ENCODE data around the gene ME3. TPM values are rescaled to one million over a fixed set of nuclear protein-coding genes. Genes with fewer than 3 reads are reported as not detected.

Gene ME3
- total RNA-seq, 1 experiment from 2014 or later = 35.3 TPM

- TF ChIP-seq REST (IDR thresholded peaks at IDR 0.05; ENCODE audit: insufficient read depth in 1 of 2, low read depth in 2 of 2, low read length in 1 of 2) (no peak), CTCF (IDR thresholded peaks at IDR 0.05) (no peak), SIN3A (IDR thresholded peaks at IDR 0.05; ENCODE audit: borderline replicate concordance, insufficient read depth, low read depth, low read length) (no peak), POLR2AphosphoS5 (IDR thresholded peaks at IDR 0.05; ENCODE audit: low read depth, low read length) (no peak)
- ChIA-PET CTCF (no interaction called here), POLR2A (interaction anchor here (0.7 kb wide), 1 partner anchor 144 kb away, joined by 3 read pairs; no protein-coding TSS in a partner anchor)
- H3K27ac ChIP-seq (ENCODE audit: low read length) = peak overlapping the region; percentile 92
- no peaks in the 10 kb centered on the region for H3K36me3 ChIP-seq (ENCODE audit: control insufficient read depth, insufficient read depth, low read length)
- H3K4me3 ChIP-seq (ENCODE audit: low read depth in 2 of 2, low read length in 2 of 2) = no peak overlapping the region
- H3K4me1 ChIP-seq (ENCODE audit: control insufficient read depth, insufficient read depth, low read length) = peaks cover 33% of the 10 kb centered on the region
- DNase-seq (ENCODE audit: low read depth, low spot score) (no peak), ATAC-seq (peak; percentile 46; the same call in 1 of the 2 replicates)
- in situ Hi-C loops (cut with HindIII; ENCODE audit: low pct_unique_long_range_greater_than_20kb, low sequenced_read_pairs) (no loop called here), intact Hi-C loops (cut with micrococcal nuclease; ENCODE audit: unreplicated experiment) (no loop called here)
- no peaks in the 10 kb centered on the region for H3K27me3 ChIP-seq (ENCODE audit: control insufficient read depth, insufficient read depth, low read length)
- no TSS peak for BruUV-seq (replicated peaks)
- no peaks in the 10 kb centered on the region; the same call in 1 of the 2 replicates for H3K9me3 ChIP-seq (ENCODE audit: control insufficient read depth, insufficient read depth, low read depth, low read length)
Measured at GRCh38 chr11:86594746-86595145, 77.7 kb downstream of the ME3 start.

- Histone ChIP-seq H3K27me3 (ENCODE audit: control insufficient read depth, insufficient read depth, low read length) (no peaks in the 10 kb centered on the region), H3K4me1 (ENCODE audit: control insufficient read depth, insufficient read depth, low read length) (peaks cover 42% of the 10 kb centered on the region), H3K4me3 (ENCODE audit: low read depth in 2 of 2, low read length in 2 of 2) (no peak overlapping the region), H3K9me3 (ENCODE audit: control insufficient read depth, insufficient read depth, low read depth, low read length) (no peaks in the 10 kb centered on the region; the same call in 1 of the 2 replicates), H3K27ac (ENCODE audit: low read length) (peak overlapping the region; percentile 92; the same call in 1 of the 2 replicates), H3K36me3 (ENCODE audit: control insufficient read depth, insufficient read depth, low read length) (no peaks in the 10 kb centered on the region)
- in situ Hi-C loops (cut with HindIII; ENCODE audit: low pct_unique_long_range_greater_than_20kb, low sequenced_read_pairs) = no loop called here
- intact Hi-C loops (cut with micrococcal nuclease; ENCODE audit: unreplicated experiment) = no loop called here
- BruUV-seq (replicated peaks) = no TSS peak
- TF ChIP-seq REST (IDR thresholded peaks at IDR 0.05; ENCODE audit: insufficient read depth in 1 of 2, low read depth in 2 of 2, low read length in 1 of 2) = no peak
- no peak for TF ChIP-seq CTCF (IDR thresholded peaks at IDR 0.05)
- no peak for TF ChIP-seq TCF7L2 (IDR thresholded peaks at IDR 0.05; ENCODE audit: low read depth, low read length)
- no peak for TF ChIP-seq SIN3A (IDR thresholded peaks at IDR 0.05; ENCODE audit: borderline replicate concordance, insufficient read depth, low read depth, low read length)
- no peak for TF ChIP-seq POLR2AphosphoS5 (IDR thresholded peaks at IDR 0.05; ENCODE audit: low read depth, low read length)
- ATAC-seq (no peak), DNase-seq (ENCODE audit: low read depth, low spot score) (no peak)
- ChIA-PET CTCF (no interaction called here), POLR2A (no interaction called here)
Measured at GRCh38 chr11:86593833-86594232, 78.6 kb downstream of the ME3 start.
